ENCODE results near the gene FEN1.

GRCh38 chr11:61794579-61794978 lies 1.9 kb downstream of the FEN1 start:
- TF ChIP-seq POLR2A (IDR thresholded peaks at IDR 0.05; ENCODE audit: low read depth, low read length) (no peak), TAF1 (IDR thresholded peaks at IDR 0.05; ENCODE audit: borderline replicate concordance, low read depth, low read length) (no peak), POLR2AphosphoS5 (IDR thresholded peaks at IDR 0.05; ENCODE audit: low read depth, low read length) (no peak)
